ENCODE measurements around the gene TMEM52.

Gene TMEM52

GRCh38 chr1:1958071-1958541 lies 39.0 kb upstream of the TMEM52 start:
- Histone ChIP-seq H3K27me3 (ENCODE audit: control insufficient read depth, insufficient read depth, low read length) (peaks cover 9% of the 10 kb centered on the region), H3K9ac (ENCODE audit: low read length) (no peak overlapping the region), H3K4me3 (ENCODE audit: low read length) (no peak overlapping the region), H3K27ac (ENCODE audit: low read length) (no peak overlapping the region), H3K9me3 (ENCODE audit: control insufficient read depth, low read depth, low read length) (no peaks in the 10 kb centered on the region), H3K36me3 (ENCODE audit: control insufficient read depth, low read depth, low read length) (no peaks in the 10 kb centered on the region), H3K4me1 (ENCODE audit: control insufficient read depth, low read depth, low read length) (peaks cover 15% of the 10 kb centered on the region)

DNA sequence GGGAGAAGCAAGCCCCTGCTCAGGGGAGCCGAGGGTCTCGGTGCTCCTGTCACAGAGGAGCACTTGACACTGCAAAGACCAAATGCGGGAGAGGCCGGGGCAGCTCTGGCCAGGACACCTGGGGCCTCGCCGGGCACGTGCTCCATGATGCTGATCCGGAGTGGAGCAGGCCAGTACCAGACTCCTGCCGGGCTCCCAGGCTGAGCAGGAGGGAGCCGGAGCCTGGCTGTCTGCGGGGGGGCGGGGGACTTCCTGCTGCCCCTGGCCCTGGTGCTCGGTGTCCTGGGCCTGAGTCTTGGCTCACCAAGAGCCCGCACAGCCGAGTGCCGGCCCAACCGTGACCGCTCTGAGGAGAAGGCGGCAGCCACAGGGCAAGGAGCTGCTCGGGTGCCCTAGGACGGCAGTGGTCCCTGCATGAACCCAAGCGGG lies 38.5 kb upstream of the TMEM52 start:
- H3K27ac ChIP-seq (ENCODE audit: low read length), result no peak overlapping the region
- no peaks in the 10 kb centered on the region for H3K36me3 ChIP-seq (ENCODE audit: control insufficient read depth, low read depth, low read length)
- peaks cover 9% of the 10 kb centered on the region for H3K27me3 ChIP-seq (ENCODE audit: control insufficient read depth, insufficient read depth, low read length)
- H3K9ac ChIP-seq (ENCODE audit: low read length), result no peak overlapping the region
- H3K9me3 ChIP-seq (ENCODE audit: control insufficient read depth, low read depth, low read length), result no peaks in the 10 kb centered on the region
- peaks cover 15% of the 10 kb centered on the region for H3K4me1 ChIP-seq (ENCODE audit: control insufficient read depth, low read depth, low read length)
- H3K4me3 ChIP-seq (ENCODE audit: low read length), result no peak overlapping the region

DNA sequence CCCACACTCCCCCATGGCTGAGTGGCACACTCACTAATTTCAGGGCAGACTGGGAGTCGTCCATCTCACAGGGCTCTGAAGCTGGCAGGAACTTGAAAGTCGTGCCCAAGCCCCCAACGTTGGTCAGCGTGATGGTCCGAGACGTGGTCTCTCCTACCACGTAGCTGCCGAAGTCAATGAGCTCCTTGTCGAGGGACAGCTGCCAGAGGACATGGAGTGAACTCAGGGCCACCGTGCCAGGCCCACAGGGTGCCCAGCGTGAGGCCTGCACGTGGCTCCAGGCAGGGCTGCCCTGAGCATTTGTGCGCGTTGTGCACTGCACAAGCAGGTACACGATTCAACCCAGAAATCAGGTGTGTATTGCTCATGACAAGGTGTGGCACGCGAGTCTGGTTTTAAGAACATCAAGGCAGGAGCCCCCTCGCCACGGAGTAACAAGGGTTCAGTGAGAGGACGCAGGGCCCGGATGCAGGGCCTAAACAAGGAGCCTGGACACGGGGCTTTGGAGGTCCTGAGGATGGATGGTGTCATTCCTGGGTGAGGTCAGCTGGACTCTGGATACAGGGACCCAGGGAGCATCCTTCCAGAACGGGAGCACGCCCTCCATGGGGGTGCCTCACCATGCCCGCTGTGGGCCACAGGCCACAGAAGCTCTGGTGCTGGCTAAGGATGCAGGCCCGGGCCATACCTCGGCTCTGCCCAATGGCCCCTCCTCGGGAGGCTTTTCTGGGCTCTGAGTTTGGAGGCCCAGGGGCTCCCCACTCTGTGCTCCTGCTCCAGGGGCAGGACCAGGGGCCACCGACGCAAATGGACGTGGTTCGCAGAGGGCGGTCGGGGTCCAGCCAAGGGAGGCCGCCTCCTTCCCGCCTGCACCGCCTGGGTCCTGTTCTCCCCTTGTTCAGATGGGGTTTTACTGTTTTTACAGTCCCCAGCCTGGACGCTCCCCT lies 37.8 kb upstream of the TMEM52 start:
- Histone ChIP-seq H3K36me3 (ENCODE audit: control insufficient read depth, low read depth, low read length) (no peaks in the 10 kb centered on the region), H3K4me3 (ENCODE audit: low read length) (no peak overlapping the region), H3K9ac (ENCODE audit: low read length) (no peak overlapping the region), H3K27ac (ENCODE audit: low read length) (no peak overlapping the region), H3K27me3 (ENCODE audit: control insufficient read depth, insufficient read depth, low read length) (peaks cover 9% of the 10 kb centered on the region), H3K4me1 (ENCODE audit: control insufficient read depth, low read depth, low read length) (peaks cover 15% of the 10 kb centered on the region), H3K9me3 (ENCODE audit: control insufficient read depth, low read depth, low read length) (no peaks in the 10 kb centered on the region)

DNA sequence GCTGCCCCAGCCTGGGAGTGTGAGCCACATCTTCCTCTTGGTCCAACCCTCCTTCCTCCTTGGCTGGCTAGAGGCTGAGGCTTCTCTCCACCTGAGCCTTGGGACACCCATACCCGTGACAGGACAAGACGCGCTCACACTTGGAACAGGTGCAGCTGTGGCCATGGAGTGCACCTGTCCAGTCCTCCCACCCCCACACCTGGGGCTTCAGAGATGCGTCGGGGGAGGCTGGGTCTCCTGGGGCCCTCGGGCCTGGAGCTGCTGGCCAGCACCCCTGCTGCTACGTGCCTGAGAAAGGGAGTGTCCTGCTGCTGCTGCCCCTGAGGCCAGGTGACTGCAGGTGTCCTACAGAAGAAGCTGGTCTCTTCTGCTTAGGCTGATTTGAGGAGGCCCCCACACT lies 37.0 kb upstream of the TMEM52 start:
- Histone ChIP-seq H3K27ac (ENCODE audit: low read length) (no peak overlapping the region), H3K9me3 (ENCODE audit: control insufficient read depth, low read depth, low read length) (no peaks in the 10 kb centered on the region), H3K9ac (ENCODE audit: low read length) (no peak overlapping the region), H3K4me3 (ENCODE audit: low read length) (no peak overlapping the region), H3K4me1 (ENCODE audit: control insufficient read depth, low read depth, low read length) (peaks cover 10% of the 10 kb centered on the region), H3K27me3 (ENCODE audit: control insufficient read depth, insufficient read depth, low read length) (peaks cover 1% of the 10 kb centered on the region), H3K36me3 (ENCODE audit: control insufficient read depth, low read depth, low read length) (no peaks in the 10 kb centered on the region)

DNA sequence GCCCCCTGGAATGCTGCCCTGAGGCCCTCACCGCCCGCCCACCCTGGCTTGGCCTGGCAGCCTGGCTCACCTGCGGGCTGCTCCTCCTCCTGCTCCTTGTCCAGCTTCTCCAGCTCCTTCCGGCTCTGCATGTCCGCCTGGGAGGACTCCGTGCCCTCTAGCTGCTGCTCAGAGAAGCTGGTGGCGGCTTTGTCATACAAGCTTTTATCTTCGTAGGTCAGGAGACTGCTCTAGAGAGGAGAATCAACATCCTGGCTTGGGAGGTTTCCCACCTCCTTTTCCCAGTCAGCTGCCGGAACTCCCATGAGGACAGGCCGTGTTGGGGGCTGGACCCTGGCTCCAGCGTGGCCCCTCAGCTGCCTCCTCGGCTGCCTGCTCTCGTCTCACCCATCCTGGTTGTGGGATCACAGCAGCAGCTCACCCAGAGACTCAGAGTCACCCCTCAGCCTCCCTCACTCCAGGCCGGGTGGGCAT lies 36.6 kb upstream of the TMEM52 start:
- Histone ChIP-seq H3K4me1 (ENCODE audit: control insufficient read depth, low read depth, low read length) (peaks cover 6% of the 10 kb centered on the region), H3K9me3 (ENCODE audit: control insufficient read depth, low read depth, low read length) (no peaks in the 10 kb centered on the region), H3K36me3 (ENCODE audit: control insufficient read depth, low read depth, low read length) (no peaks in the 10 kb centered on the region), H3K27me3 (ENCODE audit: control insufficient read depth, insufficient read depth, low read length) (no peaks in the 10 kb centered on the region), H3K27ac (ENCODE audit: low read length) (no peak overlapping the region), H3K4me3 (ENCODE audit: low read length) (no peak overlapping the region), H3K9ac (ENCODE audit: low read length) (no peak overlapping the region)

DNA sequence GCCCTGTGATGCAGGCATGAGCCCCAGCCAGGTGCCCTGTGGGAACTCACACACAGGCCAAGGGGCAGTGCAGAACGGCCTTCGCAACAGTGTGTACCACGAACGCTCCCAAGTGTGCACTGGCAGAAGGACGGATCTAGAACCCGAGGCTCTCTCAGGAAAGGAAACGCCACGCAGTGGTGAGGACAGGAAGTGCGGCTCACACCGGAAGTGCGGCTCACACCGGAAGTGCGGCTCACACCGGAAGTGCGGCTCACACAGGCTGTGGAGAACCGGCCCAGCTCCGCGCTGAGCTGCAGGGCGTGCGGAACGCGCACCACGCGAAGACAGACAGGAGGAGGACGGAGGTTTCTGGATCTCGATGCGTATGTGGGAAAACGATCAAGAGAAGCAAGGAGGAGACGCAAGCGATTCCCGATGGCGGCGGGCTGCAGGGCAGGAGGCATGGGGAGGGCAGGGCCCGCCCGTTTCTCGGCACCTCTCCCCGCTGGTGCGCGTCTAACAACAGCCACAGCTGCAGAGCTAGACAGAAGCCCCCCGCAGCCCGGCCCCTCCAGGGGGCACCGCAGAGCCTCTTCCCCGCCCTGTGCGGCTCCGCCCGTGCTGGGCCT lies 35.9 kb upstream of the TMEM52 start:
- H3K9ac ChIP-seq (ENCODE audit: low read length), result no peak overlapping the region
- no peaks in the 10 kb centered on the region for H3K27me3 ChIP-seq (ENCODE audit: control insufficient read depth, insufficient read depth, low read length)
- no peak overlapping the region for H3K27ac ChIP-seq (ENCODE audit: low read length)
- no peak overlapping the region for H3K4me3 ChIP-seq (ENCODE audit: low read length)
- no peaks in the 10 kb centered on the region for H3K36me3 ChIP-seq (ENCODE audit: control insufficient read depth, low read depth, low read length)
- H3K4me1 ChIP-seq (ENCODE audit: control insufficient read depth, low read depth, low read length), result no peaks in the 10 kb centered on the region
- no peaks in the 10 kb centered on the region for H3K9me3 ChIP-seq (ENCODE audit: control insufficient read depth, low read depth, low read length)

DNA sequence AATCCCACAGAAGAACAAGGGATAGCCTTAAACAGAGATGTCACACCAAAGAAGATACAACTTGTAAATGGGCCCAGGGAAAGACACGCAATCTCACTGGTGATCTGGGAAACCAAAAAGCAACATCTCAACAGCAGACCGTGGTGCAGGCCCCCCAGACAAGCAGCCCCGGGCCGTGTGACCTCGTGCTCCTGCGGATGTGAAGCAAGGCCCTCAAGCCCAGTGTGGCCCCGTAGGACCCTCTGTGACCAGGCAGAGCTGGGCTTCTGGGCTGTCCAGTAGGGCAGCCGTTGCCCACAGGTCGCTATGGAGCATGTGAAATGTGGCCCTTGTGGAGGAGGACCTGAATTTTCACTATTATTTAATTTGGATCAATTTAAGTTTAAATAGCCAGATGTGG lies 34.9 kb upstream of the TMEM52 start:
- Histone ChIP-seq H3K9ac (ENCODE audit: low read length) (no peak overlapping the region), H3K36me3 (ENCODE audit: control insufficient read depth, low read depth, low read length) (no peaks in the 10 kb centered on the region), H3K4me1 (ENCODE audit: control insufficient read depth, low read depth, low read length) (no peaks in the 10 kb centered on the region), H3K27ac (ENCODE audit: low read length) (no peak overlapping the region), H3K27me3 (ENCODE audit: control insufficient read depth, insufficient read depth, low read length) (no peaks in the 10 kb centered on the region), H3K9me3 (ENCODE audit: control insufficient read depth, low read depth, low read length) (no peaks in the 10 kb centered on the region), H3K4me3 (ENCODE audit: low read length) (no peak overlapping the region)

DNA sequence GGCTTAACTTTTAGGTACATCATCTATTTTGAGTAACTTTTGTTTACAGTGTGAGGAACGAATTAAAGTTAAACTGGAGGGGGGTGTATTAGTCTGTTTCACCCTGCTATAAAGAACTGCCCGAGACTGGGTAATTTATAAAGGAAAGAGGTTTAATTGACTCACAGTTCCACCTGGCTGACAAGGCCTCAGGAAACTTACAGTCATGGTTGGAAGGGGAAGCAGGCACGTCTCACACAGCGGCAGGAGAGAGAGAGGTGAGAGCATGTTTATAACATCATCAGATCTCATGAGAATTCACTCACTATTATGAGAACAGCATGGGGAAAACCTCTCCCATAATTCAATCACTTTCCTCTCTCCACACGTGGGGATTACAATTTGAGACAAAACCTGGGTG lies 31.9 kb upstream of the TMEM52 start:
- Histone ChIP-seq H3K4me3 (ENCODE audit: low read length) (no peak overlapping the region), H3K9ac (ENCODE audit: low read length) (no peak overlapping the region), H3K36me3 (ENCODE audit: control insufficient read depth, low read depth, low read length) (no peaks in the 10 kb centered on the region), H3K27ac (ENCODE audit: low read length) (no peak overlapping the region), H3K9me3 (ENCODE audit: control insufficient read depth, low read depth, low read length) (no peaks in the 10 kb centered on the region), H3K4me1 (ENCODE audit: control insufficient read depth, low read depth, low read length) (no peaks in the 10 kb centered on the region), H3K27me3 (ENCODE audit: control insufficient read depth, insufficient read depth, low read length) (no peaks in the 10 kb centered on the region)

GRCh38 chr1:1948783-1949182 lies 29.7 kb upstream of the TMEM52 start:
- Histone ChIP-seq H3K27me3 (ENCODE audit: control insufficient read depth, insufficient read depth, low read length) (no peaks in the 10 kb centered on the region), H3K27ac (ENCODE audit: low read length) (no peak overlapping the region), H3K4me1 (ENCODE audit: control insufficient read depth, low read depth, low read length) (no peaks in the 10 kb centered on the region), H3K4me3 (ENCODE audit: low read length) (no peak overlapping the region), H3K9me3 (ENCODE audit: control insufficient read depth, low read depth, low read length) (no peaks in the 10 kb centered on the region), H3K9ac (ENCODE audit: low read length) (no peak overlapping the region), H3K36me3 (ENCODE audit: control insufficient read depth, low read depth, low read length) (no peaks in the 10 kb centered on the region)

DNA sequence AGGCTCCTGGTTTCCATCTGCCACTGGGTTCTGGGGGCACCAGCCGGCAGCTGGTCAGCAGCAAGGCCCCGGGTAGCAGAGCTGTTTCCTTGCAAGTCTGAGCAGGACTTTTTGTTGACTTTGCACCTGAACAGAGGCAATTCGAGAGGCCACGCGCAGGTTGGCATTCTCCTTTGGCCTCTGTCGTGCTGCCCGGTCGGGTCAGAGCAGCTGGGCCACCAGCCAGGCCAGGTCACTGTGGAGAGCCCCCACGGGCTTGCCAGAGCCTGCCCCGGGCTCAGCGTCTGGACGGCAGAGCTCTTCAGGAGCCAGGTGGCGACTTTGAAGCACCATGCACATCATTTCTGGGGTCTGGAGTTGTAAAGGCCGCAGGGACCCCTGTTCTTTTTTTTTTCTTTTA lies 28.4 kb upstream of the TMEM52 start:
- no peaks in the 10 kb centered on the region for H3K9me3 ChIP-seq (ENCODE audit: control insufficient read depth, low read depth, low read length)
- H3K4me3 ChIP-seq (ENCODE audit: low read length), result no peak overlapping the region
- no peaks in the 10 kb centered on the region for H3K27me3 ChIP-seq (ENCODE audit: control insufficient read depth, insufficient read depth, low read length)
- no peaks in the 10 kb centered on the region for H3K4me1 ChIP-seq (ENCODE audit: control insufficient read depth, low read depth, low read length)
- H3K27ac ChIP-seq (ENCODE audit: low read length), result no peak overlapping the region
- no peak overlapping the region for H3K9ac ChIP-seq (ENCODE audit: low read length)
- no peaks in the 10 kb centered on the region for H3K36me3 ChIP-seq (ENCODE audit: control insufficient read depth, low read depth, low read length)

- Histone ChIP-seq H3K9me3 (ENCODE audit: control insufficient read depth, low read depth, low read length) (no peaks in the 10 kb centered on the region), H3K36me3 (ENCODE audit: control insufficient read depth, low read depth, low read length) (no peaks in the 10 kb centered on the region), H3K27me3 (ENCODE audit: control insufficient read depth, insufficient read depth, low read length) (no peaks in the 10 kb centered on the region), H3K4me1 (ENCODE audit: control insufficient read depth, low read depth, low read length) (no peaks in the 10 kb centered on the region), H3K9ac (ENCODE audit: low read length) (no peak overlapping the region), H3K27ac (ENCODE audit: low read length) (no peak overlapping the region), H3K4me3 (ENCODE audit: low read length) (no peak overlapping the region)
Observed at GRCh38 chr1:1946540-1946939, 27.5 kb upstream of the TMEM52 start.
